ENCODE results near the gene TMEM40.

DNA sequence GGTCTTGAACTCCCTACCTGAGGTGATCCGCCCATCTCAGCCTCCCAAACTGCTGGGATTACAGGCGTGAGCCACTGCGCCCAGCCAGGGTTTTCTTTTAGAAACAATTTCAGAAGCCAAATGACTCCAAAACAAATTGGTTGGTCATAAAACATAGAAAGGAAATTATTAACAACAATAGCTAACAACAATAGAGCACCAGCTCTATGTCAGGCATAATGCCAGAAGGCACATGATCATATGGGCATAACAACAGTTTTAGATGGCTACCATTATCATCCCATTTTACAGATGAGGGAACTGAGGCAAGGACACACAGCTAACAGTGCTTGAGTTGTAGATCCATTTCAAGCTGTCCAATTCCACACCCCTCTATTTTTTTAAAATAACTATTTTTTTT, 73.0 kb downstream of the TMEM40 start:
- TF ChIP-seq, protein P1, sequence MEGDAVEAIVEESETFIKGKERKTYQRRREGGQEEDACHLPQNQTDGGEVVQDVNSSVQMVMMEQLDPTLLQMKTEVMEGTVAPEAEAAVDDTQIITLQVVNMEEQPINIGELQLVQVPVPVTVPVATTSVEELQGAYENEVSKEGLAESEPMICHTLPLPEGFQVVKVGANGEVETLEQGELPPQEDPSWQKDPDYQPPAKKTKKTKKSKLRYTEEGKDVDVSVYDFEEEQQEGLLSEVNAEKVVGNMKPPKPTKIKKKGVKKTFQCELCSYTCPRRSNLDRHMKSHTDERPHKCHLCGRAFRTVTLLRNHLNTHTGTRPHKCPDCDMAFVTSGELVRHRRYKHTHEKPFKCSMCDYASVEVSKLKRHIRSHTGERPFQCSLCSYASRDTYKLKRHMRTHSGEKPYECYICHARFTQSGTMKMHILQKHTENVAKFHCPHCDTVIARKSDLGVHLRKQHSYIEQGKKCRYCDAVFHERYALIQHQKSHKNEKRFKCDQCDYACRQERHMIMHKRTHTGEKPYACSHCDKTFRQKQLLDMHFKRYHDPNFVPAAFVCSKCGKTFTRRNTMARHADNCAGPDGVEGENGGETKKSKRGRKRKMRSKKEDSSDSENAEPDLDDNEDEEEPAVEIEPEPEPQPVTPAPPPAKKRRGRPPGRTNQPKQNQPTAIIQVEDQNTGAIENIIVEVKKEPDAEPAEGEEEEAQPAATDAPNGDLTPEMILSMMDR (IDR thresholded peaks at IDR 0.05): no peak
- no peak for TF ChIP-seq EZH2 (IDR thresholded peaks at IDR 0.05; ENCODE audit: borderline replicate concordance, insufficient read depth, low read depth, low read length, poor library complexity, severe bottlenecking)

Data from B cell (primary cell).